HUES6 (cell line): ENCODE measurements around the gene SLC25A45.

Experiments
- H3K27ac ChIP-seq: 2 replicates; pipeline ENCODE4 v1.7.0; 2013; ENCODE audit warnings: low read depth, mild to moderate bottlenecking, low read length, inconsistent platforms
- H3K27me3 ChIP-seq: 2 replicates; pipeline ENCODE4 v1.6.1; 2013; ENCODE audit warnings: low read length; ENCODE audit not compliant: control insufficient read depth, insufficient read depth
- H3K36me3 ChIP-seq: 2 replicates; pipeline ENCODE4 v1.6.1; 2013; ENCODE audit warnings: low read length; ENCODE audit not compliant: control insufficient read depth, insufficient read depth
- H3K4me1 ChIP-seq: 2 replicates; pipeline ENCODE4 v1.6.1; 2013; ENCODE audit warnings: low read length; ENCODE audit not compliant: control insufficient read depth, insufficient read depth
- H3K4me3 ChIP-seq: 2 replicates; pipeline ENCODE4 v1.5.1; 2013; ENCODE audit warnings: low read depth, low read length
- H3K9ac ChIP-seq: one replicate; pipeline ENCODE4 v1.6.1; 2013; ENCODE audit warnings: mild to moderate bottlenecking, low read length
- H3K9me3 ChIP-seq: 2 replicates; pipeline ENCODE4 v1.6.1; 2013; ENCODE audit warnings: low read depth, low read length; ENCODE audit not compliant: control insufficient read depth, insufficient read depth

Gene SLC25A45

GRCh38 chr11:65425971-65426838 is 43.8 kb upstream of the SLC25A45 start:
- Histone ChIP-seq H3K9me3 (no peaks in the 10 kb centered on the region), H3K27me3 (no peaks in the 10 kb centered on the region), H3K9ac (peak overlapping the region; percentile 96), H3K27ac (no peak overlapping the region), H3K4me3 (peak overlapping the region; percentile 77), H3K4me1 (peaks cover 57% of the 10 kb centered on the region), H3K36me3 (peaks cover 45% of the 10 kb centered on the region; the same call in 1 of the 2 replicates)

- Histone ChIP-seq H3K9ac (peak overlapping the region; percentile 96), H3K9me3 (no peaks in the 10 kb centered on the region), H3K27me3 (no peaks in the 10 kb centered on the region), H3K27ac (no peak overlapping the region), H3K36me3 (peaks cover 38% of the 10 kb centered on the region; the same call in 1 of the 2 replicates), H3K4me1 (peaks cover 62% of the 10 kb centered on the region), H3K4me3 (peak overlapping the region; percentile 77)
Observed at GRCh38 chr11:65425105-65425970, 42.9 kb upstream of the SLC25A45 start.

GRCh38 chr11:65424205-65425104 is 42.0 kb upstream of the SLC25A45 start:
- H3K9ac ChIP-seq: peak overlapping the region; percentile 96
- no peaks in the 10 kb centered on the region for H3K9me3 ChIP-seq
- H3K27me3 ChIP-seq: no peaks in the 10 kb centered on the region
- H3K36me3 ChIP-seq: peaks cover 33% of the 10 kb centered on the region; the same call in 1 of the 2 replicates
- peak overlapping the region; percentile 77 for H3K4me3 ChIP-seq
- peak overlapping the region; percentile 97; the same call in 1 of the 2 replicates for H3K27ac ChIP-seq
- H3K4me1 ChIP-seq: peaks cover 62% of the 10 kb centered on the region

- Histone ChIP-seq H3K4me1 (peaks cover 62% of the 10 kb centered on the region), H3K4me3 (peak overlapping the region; percentile 77), H3K9me3 (no peaks in the 10 kb centered on the region), H3K36me3 (peaks cover 33% of the 10 kb centered on the region; the same call in 1 of the 2 replicates), H3K27ac (peak overlapping the region; percentile 97; the same call in 1 of the 2 replicates), H3K27me3 (no peaks in the 10 kb centered on the region), H3K9ac (peak overlapping the region; percentile 96)
Observed at GRCh38 chr11:65423516-65424204, 41.2 kb upstream of the SLC25A45 start.

- Histone ChIP-seq H3K9ac (peak within 1 kb of the TSS; percentile 96), H3K9me3 (no peaks in the 10 kb centered on the region), H3K27me3 (no peaks in the 10 kb centered on the region), H3K36me3 (peaks cover 28% of the 10 kb centered on the region; the same call in 1 of the 2 replicates), H3K4me1 (peaks cover 62% of the 10 kb centered on the region), H3K4me3 (peak within 1 kb of the TSS; percentile 77), H3K27ac (peak within 1 kb of the TSS; percentile 97)
Observed at GRCh38 chr11:65422633-65423515, 40.4 kb upstream of the SLC25A45 start, which contains the start of gene NEAT1. Gene NEAT1 (plus strand): TSS chr11:65422798.

- H3K9ac ChIP-seq: peak overlapping the region; percentile 96
- peak overlapping the region; percentile 97 for H3K27ac ChIP-seq
- H3K9me3 ChIP-seq: no peaks in the 10 kb centered on the region
- H3K27me3 ChIP-seq: no peaks in the 10 kb centered on the region
- H3K4me3 ChIP-seq: peak overlapping the region; percentile 77
- peaks cover 23% of the 10 kb centered on the region; the same call in 1 of the 2 replicates for H3K36me3 ChIP-seq
- H3K4me1 ChIP-seq: peaks cover 62% of the 10 kb centered on the region
Observed at GRCh38 chr11:65421794-65422632, 39.6 kb upstream of the SLC25A45 start.

- Histone ChIP-seq H3K27me3 (no peaks in the 10 kb centered on the region), H3K9ac (peak overlapping the region; percentile 95), H3K36me3 (peaks cover 14% of the 10 kb centered on the region; the same call in 1 of the 2 replicates), H3K4me3 (peak overlapping the region; percentile 77), H3K4me1 (peaks cover 61% of the 10 kb centered on the region), H3K27ac (peak overlapping the region; percentile 97; the same call in 1 of the 2 replicates), H3K9me3 (no peaks in the 10 kb centered on the region)
Observed at GRCh38 chr11:65420979-65421793, 38.7 kb upstream of the SLC25A45 start.

- no peaks in the 10 kb centered on the region for H3K27me3 ChIP-seq
- H3K4me3 ChIP-seq: peak overlapping the region; percentile 14; the same call in 1 of the 2 replicates
- H3K9me3 ChIP-seq: no peaks in the 10 kb centered on the region
- H3K9ac ChIP-seq: peak overlapping the region; percentile 95
- H3K4me1 ChIP-seq: peaks cover 66% of the 10 kb centered on the region
- peaks cover 10% of the 10 kb centered on the region; the same call in 1 of the 2 replicates for H3K36me3 ChIP-seq
- H3K27ac ChIP-seq: peak overlapping the region; percentile 100; the same call in 1 of the 2 replicates
Observed at GRCh38 chr11:65420506-65420905, 38.1 kb upstream of the SLC25A45 start.
